Vagina (tissue), 2 donors: ENCODE measurements around the gene CCDC80. TPM values are rescaled to one million over a fixed set of nuclear protein-coding genes. Genes with fewer than 3 reads are reported as not detected.

Experiments
- DNase-seq, 2 donors: peaks; one replicate each; pipeline ENCODE4 v3.0.0-alpha.2; 2017; ENCODE audit errors: extremely low spot score in 2 of 2
- H3K27ac ChIP-seq: fragments of 200-600 bp; sonication (generic); one replicate; pipeline ENCODE4 v1.5.1; 2019
- H3K27me3 ChIP-seq: fragments of 200-600 bp; sonication (generic); one replicate; pipeline ENCODE4 v1.5.1; 2019
- H3K36me3 ChIP-seq, 2 donors: fragments of 200-600 bp; sonication (generic); one replicate each; pipeline ENCODE4 v1.5.1; 2017 to 2019
- H3K4me1 ChIP-seq: fragments of 200-600 bp; sonication (generic); one replicate; pipeline ENCODE4 v1.5.1; 2019
- H3K4me3 ChIP-seq, 2 donors: fragments of 200-600 bp; sonication (generic); 1 replicate in 1 of 2; 2 replicates in 1 of 2; pipeline ENCODE4 v1.5.1; 2016 to 2019
- H3K9me3 ChIP-seq: fragments of 200-600 bp; sonication (generic); one replicate; pipeline ENCODE4 v1.5.1; 2019
- CTCF ChIP-seq, 3 experiments: fragments of 450-650 bp in 2 of 3; fragments of 200-600 bp in 1 of 3; sonication (generic) in 1 of 3; IDR thresholded peaks; one replicate each; pipeline ENCODE4 v1.5.1; 2017 to 2019; ENCODE audit warnings: antibody characterized with exemption in 3 of 3, mild to moderate bottlenecking in 2 of 3, moderate library complexity in 2 of 3
- POLR2A ChIP-seq, 2 donors: fragments of 450-650 bp; IDR thresholded peaks; one replicate each; pipeline ENCODE4 v1.6.1; 2017; ENCODE audit warnings: antibody characterized with exemption in 2 of 2, mild to moderate bottlenecking in 2 of 2, moderate library complexity in 2 of 2
- POLR2AphosphoS5 ChIP-seq, 2 donors: sonication (generic); formaldehyde crosslinking; IDR thresholded peaks; one replicate each; pipeline ENCODE4 v1.9.0; 2017; ENCODE audit warnings: antibody characterized with exemption in 2 of 2, mild to moderate bottlenecking in 2 of 2, low read depth in 1 of 2; ENCODE audit not compliant: insufficient read depth in 1 of 2
- intact Hi-C: fragments of 100-400 bp; cut with DNase I; formaldehyde crosslinking; loops from one replicate; pipeline ENCODE4 v1.15.1; 2023
- total RNA-seq: library from RNA; depleted of rRNA; stranded (reverse); fragments of >200 nt; gene quantifications from one replicate; pipeline ENCODE4 v1.2.3, GENCODE V29; 2016

CCDC80 gene
- total RNA-seq, 1 donor from 2014 or later = 51.6 TPM

DNA sequence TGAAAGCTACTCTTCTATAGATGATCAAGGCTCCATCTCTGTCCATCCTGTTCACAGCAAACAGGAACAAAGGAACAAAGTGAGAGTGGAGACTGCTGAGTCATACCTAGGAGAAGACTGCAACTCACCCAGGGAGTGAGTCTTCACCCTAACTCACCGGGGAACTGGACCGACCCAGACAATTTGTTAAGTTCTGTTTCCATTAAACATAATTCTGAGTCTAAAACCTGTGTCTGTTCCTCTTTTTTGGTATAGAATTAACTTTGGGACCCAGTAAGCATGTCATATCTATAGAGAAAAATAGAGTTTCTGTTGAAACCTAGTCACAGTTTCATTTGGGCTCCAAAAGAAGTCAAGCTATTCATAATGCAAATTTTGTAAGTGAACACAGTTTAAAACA is 21.6 kb downstream of the CCDC80 start:
- Histone ChIP-seq H3K9me3 (no peaks in the 10 kb centered on the region), H3K4me1 (peaks cover 6% of the 10 kb centered on the region), H3K27ac (no peak overlapping the region), H3K36me3 (peaks cover 0 to 32% of the 10 kb centered on the region in 2 donors), H3K4me3 (no peak overlapping the region), H3K27me3 (no peaks in the 10 kb centered on the region)
- TF ChIP-seq CTCF (IDR thresholded peaks at IDR 0.05) (no peak), POLR2A (IDR thresholded peaks at IDR 0.05) (no peak), POLR2AphosphoS5 (IDR thresholded peaks at IDR 0.05; ENCODE audit: insufficient read depth in 1 of 2, low read depth in 1 of 2) (no peak)
- intact Hi-C loops = no loop called here
- DNase-seq = no peak

DNA sequence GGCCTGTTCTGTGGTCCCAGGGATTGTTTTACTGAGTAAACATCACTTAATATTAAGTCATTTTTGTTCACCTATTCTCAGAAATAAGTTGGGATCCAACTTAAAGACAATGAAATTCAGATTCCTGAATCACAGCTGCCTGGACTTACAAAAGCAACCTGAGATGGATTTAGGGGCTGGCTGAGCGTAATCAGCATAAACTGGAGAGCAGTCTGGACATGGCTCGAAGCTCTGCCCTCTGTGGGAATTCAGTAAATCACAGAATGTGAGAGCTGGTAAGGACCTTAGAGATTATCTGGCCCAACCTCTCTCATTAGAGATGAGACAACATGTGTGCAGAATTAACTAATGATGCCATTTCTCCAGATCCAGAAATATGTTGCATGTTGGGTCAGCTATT is 23.7 kb downstream of the CCDC80 start:
- peaks cover 0 to 32% of the 10 kb centered on the region in 2 donors for H3K36me3 ChIP-seq
- intact Hi-C loops = no loop called here

DNA sequence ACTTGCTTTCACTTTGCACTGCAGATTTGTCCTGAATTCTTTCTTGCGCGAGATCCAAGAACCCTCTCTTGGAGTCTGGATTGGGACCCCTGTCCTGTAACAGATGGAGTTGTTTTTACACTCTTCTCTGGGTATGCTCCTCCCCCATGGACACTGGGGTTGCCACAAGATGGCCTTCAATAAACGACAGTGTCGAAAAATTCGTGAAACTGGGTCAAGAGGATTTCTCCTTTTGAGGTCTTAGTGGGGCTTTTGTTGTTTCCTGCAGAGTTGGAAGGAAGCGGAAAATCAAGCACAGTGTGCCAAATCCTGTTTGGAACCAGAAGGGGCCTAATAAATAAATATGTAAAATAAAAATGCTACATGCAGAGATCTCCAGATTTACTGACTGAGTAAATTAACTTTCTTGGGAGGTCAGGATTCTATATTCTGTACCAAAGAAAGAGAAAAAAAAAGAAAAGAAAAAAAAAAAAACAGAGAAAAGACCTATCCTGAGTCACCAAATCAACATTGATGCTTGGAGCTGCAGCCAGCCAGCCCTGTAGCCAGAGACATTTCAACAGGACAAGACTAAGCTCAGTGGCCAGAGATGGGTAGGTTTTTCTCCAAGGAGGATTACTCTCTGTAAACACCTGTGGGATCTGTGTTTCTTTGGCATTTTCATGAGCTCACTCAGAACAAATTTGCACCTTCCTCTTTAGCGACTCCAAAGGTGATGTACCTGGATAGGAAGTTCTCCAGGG is 24.8 kb downstream of the CCDC80 start:
- no peaks in the 10 kb centered on the region for H3K9me3 ChIP-seq
- H3K4me1 ChIP-seq = no peaks in the 10 kb centered on the region
- intact Hi-C loops = no loop called here
- TF ChIP-seq POLR2A (IDR thresholded peaks at IDR 0.05) (no peak), POLR2AphosphoS5 (IDR thresholded peaks at IDR 0.05; ENCODE audit: insufficient read depth in 1 of 2, low read depth in 1 of 2) (no peak), CTCF (IDR thresholded peaks at IDR 0.05) (no peak)
- no peak overlapping the region for H3K4me3 ChIP-seq
- H3K36me3 ChIP-seq = peaks cover 0 to 32% of the 10 kb centered on the region in 2 donors
- no peak for DNase-seq
- no peaks in the 10 kb centered on the region for H3K27me3 ChIP-seq
- no peak overlapping the region for H3K27ac ChIP-seq

More for the DNA sequence above, 23.7 kb downstream of the CCDC80 start:
- Histone ChIP-seq H3K4me1 (no peaks in the 10 kb centered on the region), H3K9me3 (no peaks in the 10 kb centered on the region), H3K4me3 (no peak overlapping the region), H3K27ac (no peak overlapping the region), H3K27me3 (no peaks in the 10 kb centered on the region)
- TF ChIP-seq POLR2AphosphoS5 (IDR thresholded peaks at IDR 0.05; ENCODE audit: insufficient read depth in 1 of 2, low read depth in 1 of 2) (no peak), CTCF (IDR thresholded peaks at IDR 0.05) (no peak), POLR2A (IDR thresholded peaks at IDR 0.05) (no peak)
- no peak for DNase-seq

GRCh38 chr3:112611752-112612515 is 29.0 kb downstream of the CCDC80 start:
- H3K9me3 ChIP-seq = no peaks in the 10 kb centered on the region
- no peak overlapping the region for H3K4me3 ChIP-seq
- peaks cover 0 to 19% of the 10 kb centered on the region in 2 donors for H3K36me3 ChIP-seq
- intact Hi-C loops = no loop called here
- no peaks in the 10 kb centered on the region for H3K4me1 ChIP-seq
- no peaks in the 10 kb centered on the region for H3K27me3 ChIP-seq
- no peak for DNase-seq
- TF ChIP-seq CTCF (IDR thresholded peaks at IDR 0.05) = no peak
- TF ChIP-seq POLR2A (IDR thresholded peaks at IDR 0.05) = no peak
- TF ChIP-seq POLR2AphosphoS5 (IDR thresholded peaks at IDR 0.05; ENCODE audit: insufficient read depth in 1 of 2, low read depth in 1 of 2) = no peak
- no peak overlapping the region for H3K27ac ChIP-seq

DNA sequence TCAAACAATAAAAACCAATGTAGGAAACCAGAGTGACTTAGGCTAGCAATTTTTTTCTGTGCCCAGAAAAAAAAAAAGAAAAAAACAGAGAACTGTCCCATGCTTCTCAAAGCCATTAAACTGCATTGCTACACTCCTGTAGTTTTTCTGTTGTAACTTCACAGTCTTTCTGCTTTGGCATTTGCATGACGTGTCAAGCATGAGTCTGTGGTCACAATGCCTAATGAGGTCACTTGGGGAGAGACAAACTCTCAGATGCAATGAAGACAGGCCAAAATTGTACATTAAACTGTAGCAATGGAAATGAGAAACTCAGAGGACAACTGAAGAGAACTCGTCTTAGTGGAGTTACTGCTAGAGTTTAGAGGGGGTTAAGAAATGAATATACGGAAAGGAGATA is 30.8 kb downstream of the CCDC80 start:
- no peak for DNase-seq
- TF ChIP-seq CTCF (IDR thresholded peaks at IDR 0.05) (no peak), POLR2A (IDR thresholded peaks at IDR 0.05) (no peak), POLR2AphosphoS5 (IDR thresholded peaks at IDR 0.05; ENCODE audit: insufficient read depth in 1 of 2, low read depth in 1 of 2) (no peak)
- intact Hi-C loops = no loop called here
- Histone ChIP-seq H3K4me3 (no peak overlapping the region), H3K9me3 (no peaks in the 10 kb centered on the region), H3K36me3 (peaks cover 0 to 17% of the 10 kb centered on the region in 2 donors), H3K4me1 (no peaks in the 10 kb centered on the region), H3K27ac (no peak overlapping the region), H3K27me3 (no peaks in the 10 kb centered on the region)
